HG03457 (cell line): ENCODE data around the gene THBS4.
"Not testable (repeated sequence)": the region's sequence is repeated elsewhere in the genome, so short reads cannot be mapped to it uniquely, and the experiment has no call there.

Source experiments
- ATAC-seq: cut with Tn5 transposase; IDR thresholded peaks from one replicate; pipeline ENCODE4 v1.9.1; 2021; ENCODE audit warnings: moderate number of reproducible peaks; ENCODE audit not compliant: unreplicated experiment

Gene THBS4

DNA sequence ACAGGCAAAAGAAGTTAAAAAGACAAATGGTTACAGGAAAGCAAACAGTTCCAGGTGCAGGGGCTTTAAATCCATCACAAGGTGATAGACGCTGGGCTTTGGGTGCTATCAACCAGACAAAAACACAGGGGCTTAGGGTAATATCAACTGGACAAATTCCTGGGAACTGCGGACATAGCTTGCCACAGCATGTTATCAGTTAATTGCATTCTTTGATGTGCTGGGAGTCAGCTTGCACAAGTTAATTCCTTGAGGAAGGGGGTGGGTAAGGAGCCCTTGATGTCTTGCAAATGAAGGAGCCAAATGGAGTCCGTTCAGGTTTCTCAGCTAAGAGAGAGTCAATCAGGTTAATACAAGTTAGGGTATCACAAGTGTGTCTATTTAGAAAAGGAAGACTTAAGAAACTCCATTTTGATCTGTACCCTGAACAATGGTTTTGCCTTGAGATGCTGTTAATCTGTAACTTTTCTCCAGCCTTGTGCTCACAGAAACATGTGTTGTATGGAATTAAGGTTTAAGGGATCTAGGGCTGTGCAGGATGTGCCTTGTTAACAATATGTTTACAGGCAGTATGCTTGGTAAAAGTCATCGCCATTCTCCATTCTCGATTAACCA lies 76.3 kb downstream of the THBS4 start:
- not testable (repeated sequence) for ATAC-seq

DNA sequence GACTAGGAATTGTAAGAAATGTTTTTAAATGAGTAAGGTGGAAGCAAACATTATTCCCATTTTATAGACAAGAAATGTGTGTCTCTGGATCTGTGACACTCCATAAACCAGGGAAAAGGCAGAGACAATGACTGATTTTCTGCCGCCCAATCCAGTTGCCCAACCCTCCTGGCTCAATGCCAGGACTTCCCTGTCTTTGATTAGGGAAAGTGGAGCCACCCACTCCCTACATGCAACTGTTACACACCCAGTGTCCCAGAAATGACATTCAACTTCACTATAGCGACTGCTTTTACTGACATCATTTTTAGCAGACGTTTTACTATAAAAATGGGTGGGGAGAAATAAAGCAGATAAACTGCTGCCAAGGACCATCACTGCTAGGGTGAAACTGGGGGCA lies 79.7 kb downstream of the THBS4 start:
- ATAC-seq, result no peak

- no peak for ATAC-seq
Measured at GRCh38 chr5:80116000-80116399, 80.9 kb downstream of the THBS4 start.

- ATAC-seq, result no peak
Measured at GRCh38 chr5:80116465-80116864, 81.3 kb downstream of the THBS4 start.

GRCh38 chr5:80117446-80117845 lies 82.3 kb downstream of the THBS4 start:
- ATAC-seq, result no peak

GRCh38 chr5:80119372-80119771 lies 84.2 kb downstream of the THBS4 start:
- no peak for ATAC-seq

GRCh38 chr5:80122579-80122978 lies 87.4 kb downstream of the THBS4 start:
- ATAC-seq, result no peak

DNA sequence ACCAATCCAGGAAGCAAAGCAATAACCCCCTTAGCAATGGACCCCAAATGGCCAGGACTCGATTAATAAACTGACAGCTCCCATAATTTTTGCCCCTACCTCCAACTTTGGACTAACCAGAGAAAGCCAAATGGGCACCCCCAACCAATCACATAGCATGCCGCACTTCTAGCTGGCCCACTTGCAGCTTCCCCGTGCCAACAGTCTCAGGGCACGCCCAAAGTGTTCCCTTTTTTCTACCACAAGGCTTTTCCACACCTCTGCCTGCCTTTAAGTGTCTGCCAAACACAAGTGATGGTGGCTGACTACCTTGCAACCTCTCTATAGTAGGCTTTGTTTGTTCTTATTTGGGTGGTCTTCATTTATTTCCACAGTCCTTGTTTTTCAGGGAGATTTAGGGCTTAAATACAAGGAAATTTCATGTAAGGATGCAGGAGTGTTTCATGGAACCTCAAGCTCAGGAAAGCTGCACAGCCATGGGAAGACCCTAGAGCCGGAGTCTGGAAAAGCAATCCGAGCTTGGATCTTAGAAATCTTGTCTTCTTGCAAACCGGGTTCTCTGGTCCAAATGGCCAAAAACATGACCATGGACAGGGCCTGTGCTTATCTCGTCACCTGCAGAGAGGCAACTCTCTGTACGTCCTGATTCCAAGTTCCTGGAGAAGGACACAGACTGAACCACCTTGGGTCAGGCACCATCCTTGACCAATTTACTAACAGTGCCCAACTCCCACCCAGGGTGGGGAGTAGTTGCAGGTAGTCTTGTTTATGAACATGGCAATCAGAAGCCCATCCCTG lies 89.2 kb downstream of the THBS4 start:
- no peak for ATAC-seq

GRCh38 chr5:80125022-80125961 lies 90.1 kb downstream of the THBS4 start:
- peak; percentile 60 for ATAC-seq

- peak; percentile 52 for ATAC-seq
Measured at GRCh38 chr5:80125962-80126480, 90.9 kb downstream of the THBS4 start.

DNA sequence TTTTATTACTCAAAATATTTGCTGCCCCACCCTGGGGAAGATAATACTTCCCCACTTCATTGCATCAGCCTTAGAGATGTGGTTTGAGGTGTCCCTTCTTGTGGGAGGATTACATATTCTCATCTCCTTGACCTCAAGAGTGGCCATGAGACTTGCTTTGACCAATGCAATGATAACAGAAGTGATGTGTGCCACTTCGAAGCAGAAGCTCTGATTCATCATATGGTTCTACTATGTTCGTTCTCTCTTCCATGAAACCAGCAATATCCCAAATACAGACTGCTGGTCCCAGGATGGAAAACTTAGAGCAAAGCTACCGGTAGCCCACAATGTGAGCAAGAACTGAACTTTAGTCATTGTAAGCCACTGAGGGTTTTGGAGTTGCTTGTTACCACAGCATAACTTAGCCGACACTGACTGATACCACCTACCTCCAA lies 92.0 kb downstream of the THBS4 start:
- no peak for ATAC-seq

GRCh38 chr5:80128141-80128540 lies 93.0 kb downstream of the THBS4 start:
- ATAC-seq, result no peak

DNA sequence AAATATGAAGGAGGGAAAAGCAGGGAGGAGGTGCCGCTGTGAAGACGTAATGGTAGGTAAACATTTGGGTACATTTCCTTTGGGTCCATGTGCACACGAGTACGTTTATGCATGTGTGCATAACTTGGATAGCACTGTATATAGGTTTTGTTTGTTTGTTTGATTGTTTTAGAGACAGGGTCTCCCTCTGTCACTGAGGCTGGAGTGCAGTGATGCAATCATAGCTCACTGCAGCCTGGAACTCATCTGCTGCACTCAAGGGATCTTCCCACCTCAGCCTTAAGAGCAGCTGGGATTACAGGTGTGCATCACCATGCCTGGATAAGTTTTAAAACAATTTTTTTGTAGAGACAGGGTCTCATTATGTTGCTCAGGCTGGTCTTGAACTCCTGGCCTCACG lies 94.0 kb downstream of the THBS4 start:
- ATAC-seq, result no peak
